NCI-H1694 treated with DMSO at 0.1 percent for 48 hours (cell line): ENCODE results near the gene NANOGP8.
"Not testable (repeated sequence)": the region's sequence is repeated elsewhere in the genome, so short reads cannot be mapped to it uniquely, and the experiment has no call there.

ENCODE experiments used
- DNase-seq: peaks from one replicate; lab custom pipeline; 2025; lab: John Stamatoyannopoulos, UW

NANOGP8 gene

GRCh38 chr15:35092846-35093245 lies 7.8 kb upstream of the NANOGP8 start:
- DNase-seq = no peak

GRCh38 chr15:35092311-35092710 lies 7.2 kb upstream of the NANOGP8 start:
- no peak for DNase-seq

GRCh38 chr15:35090104-35090807 lies 5.2 kb upstream of the NANOGP8 start:
- DNase-seq = no peak

GRCh38 chr15:35089551-35089950 lies 4.5 kb upstream of the NANOGP8 start:
- DNase-seq = no peak

- no peak for DNase-seq
Observed at GRCh38 chr15:35088329-35088728, 3.2 kb upstream of the NANOGP8 start.

- DNase-seq = no peak
Observed at GRCh38 chr15:35087759-35088158, 2.7 kb upstream of the NANOGP8 start.

GRCh38 chr15:35082371-35083348 lies 2.4 kb downstream of the NANOGP8 start:
- DNase-seq = not testable (repeated sequence)

- DNase-seq = not testable (repeated sequence)
Observed at GRCh38 chr15:35081626-35082365, 3.3 kb downstream of the NANOGP8 start.

GRCh38 chr15:35080226-35080625 lies 4.9 kb downstream of the NANOGP8 start:
- no peak for DNase-seq

GRCh38 chr15:35078221-35078915 lies 6.7 kb downstream of the NANOGP8 start:
- peak; percentile 30 for DNase-seq

- no peak for DNase-seq
Observed at GRCh38 chr15:35071106-35071505, 14.0 kb downstream of the NANOGP8 start.

- DNase-seq = no peak
Observed at GRCh38 chr15:35068846-35069475, 16.1 kb downstream of the NANOGP8 start.

- DNase-seq = no peak
Observed at GRCh38 chr15:35067496-35068347, 17.4 kb downstream of the NANOGP8 start.

GRCh38 chr15:35066094-35066493 lies 19.0 kb downstream of the NANOGP8 start:
- DNase-seq = no peak

GRCh38 chr15:35064576-35065190 lies 20.4 kb downstream of the NANOGP8 start:
- no peak for DNase-seq

- DNase-seq = no peak
Observed at GRCh38 chr15:35062738-35063099, 22.4 kb downstream of the NANOGP8 start.

GRCh38 chr15:35061825-35062737 lies 23.0 kb downstream of the NANOGP8 start:
- DNase-seq = no peak

GRCh38 chr15:35061161-35061824 lies 23.8 kb downstream of the NANOGP8 start:
- DNase-seq = no peak
